ENCODE data around the gene RTL1.

The RTL1 gene

GRCh38 chr14:100903672-100904185, at the start of gene RTL1:
Gene RTL1, minus strand, starts transcription at chr14:100903722. Its CDS starts 18,934 bp downstream, at chr14:100884788.
- no peak for DNase-seq

- no peak for DNase-seq
These were observed 46.5 kb upstream of the RTL1 start for GRCh38 chr14:100950024-100950423.

- DNase-seq: no peak
These were observed 40.5 kb upstream of the RTL1 start for GRCh38 chr14:100944052-100944451.

GRCh38 chr14:100930270-100930669, 26.7 kb upstream of the RTL1 start:
- no peak for DNase-seq

GRCh38 chr14:100915560-100915959, 12.0 kb upstream of the RTL1 start:
- DNase-seq: no peak

GRCh38 chr14:100914597-100915021, 11.1 kb upstream of the RTL1 start:
- DNase-seq: no peak

- DNase-seq: no peak
These were observed 8.3 kb upstream of the RTL1 start for GRCh38 chr14:100911665-100912316.

- DNase-seq: no peak
These were observed 7.6 kb upstream of the RTL1 start for GRCh38 chr14:100910888-100911664.

- no peak for DNase-seq
These were observed 5.9 kb upstream of the RTL1 start for GRCh38 chr14:100909439-100909838.

GRCh38 chr14:100907240-100907639, 3.7 kb upstream of the RTL1 start:
- DNase-seq: no peak

- no peak for DNase-seq
These were observed 2.9 kb upstream of the RTL1 start for GRCh38 chr14:100906420-100906819.

DNA sequence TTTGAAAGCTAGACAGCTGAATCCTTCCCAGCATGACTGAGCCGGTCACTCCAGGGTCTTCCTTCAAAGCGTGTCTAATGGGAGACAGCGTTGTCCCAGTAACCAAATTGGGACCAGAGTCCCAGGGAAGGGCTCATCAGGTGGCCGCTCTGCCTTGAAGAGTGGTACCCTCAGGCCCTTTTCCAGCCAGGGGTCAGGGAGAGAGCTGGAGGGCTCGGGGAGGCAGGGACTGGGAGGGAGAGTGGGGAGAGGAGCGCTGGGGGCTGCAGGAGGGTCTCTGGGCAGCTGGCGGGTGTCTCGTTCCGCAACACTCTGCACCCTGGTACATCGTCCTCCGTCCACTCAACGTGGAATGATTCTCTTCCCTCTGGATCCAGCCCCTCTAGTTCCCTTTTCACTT, 1.6 kb upstream of the RTL1 start:
- DNase-seq: no peak

DNA sequence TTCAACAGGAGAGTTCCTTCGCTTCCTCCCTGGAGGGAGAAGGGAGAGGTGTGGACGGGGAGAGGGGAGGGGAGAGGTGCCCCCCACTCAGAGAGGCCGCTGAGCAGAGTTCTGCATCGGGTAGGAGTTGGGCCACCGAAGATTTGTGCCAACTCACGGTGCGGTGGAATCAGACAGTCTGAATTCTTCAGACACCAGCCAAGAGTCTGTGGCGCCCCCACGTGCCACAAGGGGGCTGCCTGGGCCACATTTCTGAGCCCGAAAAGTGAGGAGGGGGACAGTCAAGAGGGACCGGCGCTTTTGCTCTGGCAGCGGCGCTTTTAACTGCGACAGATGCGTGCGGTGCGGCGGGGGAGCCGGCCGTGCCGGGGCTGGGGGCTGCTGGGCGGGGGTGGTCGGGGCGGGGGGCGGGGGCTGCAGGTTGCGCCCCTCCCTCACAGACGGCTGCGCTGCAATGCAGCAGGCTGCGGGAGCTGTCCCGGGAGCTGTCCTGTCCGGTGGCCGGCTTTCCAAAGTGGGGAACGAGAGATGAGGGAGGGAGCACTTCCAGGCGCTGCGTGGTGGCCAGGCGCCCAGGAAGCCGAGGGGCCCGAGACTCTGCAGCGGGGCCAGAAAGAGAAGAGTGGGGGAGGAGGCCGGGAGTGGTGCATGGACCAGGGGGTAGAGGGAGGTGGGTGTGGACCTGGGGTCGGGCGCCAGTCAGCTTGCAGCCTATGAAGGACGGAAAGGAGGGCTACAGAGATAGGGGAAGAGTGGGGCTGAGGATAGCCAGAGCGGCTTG, 975 bp upstream of the RTL1 start:
- DNase-seq: no peak

- DNase-seq: no peak
These were observed 421 bp downstream of the RTL1 start for GRCh38 chr14:100903134-100903468.

DNA sequence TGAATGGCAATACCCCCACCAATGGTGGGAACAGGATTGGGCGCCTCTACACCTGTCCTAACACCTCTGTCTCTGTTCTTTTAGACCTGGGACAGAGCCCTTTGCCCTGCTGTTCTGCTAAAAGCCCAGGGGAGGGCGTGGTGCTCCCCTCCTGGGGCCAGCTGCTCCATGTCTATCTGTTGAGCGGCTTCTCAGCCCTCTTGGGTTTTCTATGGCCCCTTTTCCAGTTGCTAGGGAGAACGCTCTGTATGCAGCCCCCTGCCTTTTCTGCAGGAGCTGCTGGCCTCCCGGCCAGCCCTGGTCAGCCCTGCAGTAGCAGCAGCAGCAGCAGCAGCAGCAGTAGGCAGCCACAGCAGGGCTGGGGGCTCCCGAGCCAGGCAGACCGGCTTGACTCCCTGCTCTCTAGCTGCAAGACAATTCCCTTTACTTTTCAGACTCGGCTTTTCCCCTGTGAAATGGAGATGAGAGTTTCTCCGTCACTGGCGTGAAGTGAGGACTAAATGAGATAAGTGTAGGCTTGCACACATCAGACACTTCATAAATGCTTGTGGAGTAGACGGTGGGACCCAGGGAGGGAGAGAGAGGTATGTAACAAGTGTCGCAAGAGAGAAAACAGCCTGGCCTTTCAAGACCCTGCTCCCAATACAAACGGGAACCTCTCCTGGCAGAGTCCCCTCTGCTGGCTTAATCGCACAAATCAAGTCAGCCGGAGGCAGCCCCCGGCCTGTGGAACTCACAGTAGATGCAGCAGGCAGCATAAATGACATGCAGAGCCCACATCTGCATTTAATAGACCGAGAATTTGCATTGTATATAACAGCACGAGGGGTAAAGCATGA, 1.0 kb downstream of the RTL1 start:
- DNase-seq: no peak

- DNase-seq: no peak
These were observed 1.9 kb downstream of the RTL1 start for GRCh38 chr14:100901391-100902183.

GRCh38 chr14:100900837-100901390, 2.6 kb downstream of the RTL1 start:
- no peak for DNase-seq

DNA sequence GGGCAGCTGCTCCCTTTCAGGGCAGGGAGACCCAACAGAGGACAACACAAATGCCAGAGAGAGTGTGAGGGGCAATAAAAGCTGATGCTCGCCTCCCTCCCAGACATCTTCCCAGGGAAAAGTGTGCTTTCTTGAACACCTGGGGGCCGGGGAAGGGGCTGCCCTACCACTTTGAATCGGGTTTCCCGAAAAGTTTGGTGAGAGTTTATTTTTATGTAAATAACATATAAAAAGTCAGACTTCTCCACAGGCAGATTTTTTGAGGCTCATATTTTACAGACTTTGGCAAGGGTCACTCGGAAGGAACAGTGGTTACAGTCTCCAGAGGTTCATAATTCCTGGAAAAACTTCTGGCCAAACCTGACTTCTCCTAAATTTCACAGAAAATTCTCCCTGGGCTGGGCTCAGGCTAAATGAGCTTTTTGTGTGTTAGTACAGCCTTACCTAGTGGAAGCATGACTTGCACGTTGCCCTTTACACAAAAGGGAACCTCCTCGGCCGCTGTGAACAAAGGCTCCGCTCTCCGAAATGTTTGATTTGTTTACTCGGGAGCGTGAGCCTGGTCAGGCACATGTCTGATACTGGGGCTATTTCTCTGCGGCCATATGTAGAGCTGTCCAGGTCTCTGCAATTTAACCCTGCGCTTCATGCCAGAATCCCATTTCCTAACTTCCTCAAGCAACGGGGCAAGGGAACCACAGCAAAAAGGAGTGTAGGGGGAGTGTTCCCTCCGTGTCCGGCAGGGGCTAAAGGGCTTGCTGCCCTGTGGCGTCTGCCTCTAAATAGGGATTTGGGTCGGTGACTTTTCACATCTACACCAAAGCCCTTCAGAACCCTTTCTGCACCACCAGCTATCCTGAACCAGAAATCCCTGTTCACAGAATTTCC, 3.4 kb downstream of the RTL1 start:
- DNase-seq: no peak

- no peak for DNase-seq
These were observed 4.3 kb downstream of the RTL1 start for GRCh38 chr14:100898935-100899883.

All from hippocampal formation (tissue), 2 donors.